Cerebellar cortex (tissue), 1 donor: ENCODE data around the gene MEGF11.
A peak's percentile ranks its signal among the peaks of the same experiment; 100 is the strongest.

Experiments
- DNase-seq: peaks from one replicate; pipeline ENCODE4 v3.0.0-alpha.2; 2015; ENCODE audit warnings: low spot score

MEGF11 gene

DNA sequence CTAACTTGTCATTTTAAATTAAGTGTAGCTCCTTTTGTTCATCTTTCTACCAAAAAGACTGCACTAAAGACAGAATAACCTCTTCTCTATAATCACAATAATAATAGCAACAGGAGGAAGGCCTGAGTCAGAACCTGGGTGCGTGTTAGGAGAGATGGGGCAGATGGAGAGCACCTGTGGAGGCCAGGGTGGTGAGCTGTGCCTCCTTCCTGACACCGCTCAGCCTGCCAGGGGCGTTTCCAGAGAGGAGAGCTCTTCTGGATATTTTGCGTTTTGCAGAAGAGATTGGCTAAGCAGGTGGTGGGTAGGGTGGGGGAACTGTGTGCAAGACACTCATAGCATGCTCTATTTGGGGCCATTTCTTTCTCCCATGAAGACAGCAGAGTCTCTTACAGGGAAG is 83.5 kb downstream of the MEGF11 start:
- DNase-seq: peak; percentile 64

DNA sequence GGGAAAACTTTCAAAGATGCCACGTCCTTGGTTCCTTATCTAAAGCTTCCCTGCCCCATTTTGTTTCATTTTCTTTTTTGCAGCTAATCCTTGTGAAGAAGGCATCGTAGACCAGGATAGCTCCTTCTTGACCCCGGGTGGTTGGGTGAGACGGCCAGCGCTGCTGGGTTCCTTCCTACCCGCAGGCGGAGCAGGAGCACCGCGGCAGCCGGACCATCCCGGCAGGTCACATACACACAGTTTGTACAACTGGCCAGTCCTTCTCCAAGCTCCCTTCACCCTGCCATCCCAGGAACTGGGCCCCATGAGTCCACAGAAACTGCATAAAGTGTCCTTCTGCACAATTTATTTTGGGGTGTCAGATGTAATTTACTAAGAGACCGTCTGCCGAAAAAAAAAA is 83.9 kb downstream of the MEGF11 start:
- peak; percentile 39 for DNase-seq

GRCh38 chr15:66169023-66169422 is 84.5 kb downstream of the MEGF11 start:
- peak; percentile 61 for DNase-seq

GRCh38 chr15:66167854-66168253 is 85.7 kb downstream of the MEGF11 start:
- DNase-seq: no peak

GRCh38 chr15:66165856-66166255 is 87.7 kb downstream of the MEGF11 start:
- DNase-seq: no peak

DNA sequence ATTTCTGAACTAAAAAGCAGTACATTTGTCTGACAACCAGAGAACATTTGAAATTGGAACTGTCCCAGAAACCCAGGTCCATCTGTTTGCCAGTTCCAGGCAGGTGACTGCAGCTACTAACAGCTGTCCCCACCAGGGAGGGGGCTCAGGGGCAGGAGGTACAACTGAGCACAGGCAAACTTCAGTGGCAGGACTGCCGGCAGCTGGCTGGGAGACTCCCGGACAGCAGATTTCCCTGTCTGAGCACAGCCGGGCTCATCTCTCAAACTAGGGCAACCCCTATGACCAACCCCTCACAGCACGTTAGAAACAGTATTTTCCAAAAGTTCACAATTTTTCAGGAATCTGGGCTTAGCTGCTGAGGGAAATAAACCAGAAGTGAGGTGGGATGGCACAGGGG is 88.8 kb downstream of the MEGF11 start:
- no peak for DNase-seq

- no peak for DNase-seq
These were observed 90.0 kb downstream of the MEGF11 start for GRCh38 chr15:66163553-66163952.

DNA sequence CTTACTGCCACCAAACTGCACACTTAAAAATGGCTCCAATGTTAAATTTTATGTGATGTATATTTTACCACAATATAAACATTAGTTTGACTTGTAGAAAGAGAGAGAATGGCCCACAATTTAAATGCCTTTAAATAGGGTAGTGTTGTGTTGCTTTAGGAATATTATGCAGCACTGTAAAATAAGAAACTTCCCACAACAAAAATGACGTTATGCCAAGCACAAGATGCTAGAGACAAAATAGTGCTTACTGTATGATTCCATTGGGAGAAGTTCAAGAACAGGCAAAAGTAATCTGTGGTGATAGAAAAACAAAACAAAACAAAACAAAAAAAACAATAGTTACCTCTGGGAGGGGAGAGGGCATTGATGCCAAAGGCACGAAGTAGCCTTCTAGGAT is 91.3 kb downstream of the MEGF11 start:
- DNase-seq: no peak

DNA sequence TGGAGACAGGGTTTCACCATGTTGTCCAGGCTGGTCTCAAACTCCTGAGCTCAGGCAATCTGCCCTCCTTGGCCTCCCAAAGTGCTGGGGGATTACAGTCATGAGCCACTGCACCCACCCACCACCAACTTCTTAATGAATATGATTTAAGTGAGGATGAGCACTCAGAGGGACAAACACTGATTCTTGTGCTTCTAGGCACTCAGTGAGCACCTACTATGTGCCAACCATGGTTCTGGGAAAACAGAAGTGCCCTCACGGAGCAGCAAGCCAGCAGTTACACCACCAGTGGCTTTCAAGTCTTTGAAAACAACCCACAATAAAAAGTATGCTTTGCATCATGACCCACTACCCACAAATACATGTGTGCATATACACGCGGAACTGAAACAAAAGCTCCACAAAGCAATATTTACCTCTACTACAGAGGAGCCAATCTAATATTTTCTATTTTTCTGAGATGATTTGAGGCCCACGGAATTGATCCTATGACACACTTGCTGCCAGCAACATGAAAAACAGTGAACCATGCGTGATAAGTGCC is 91.9 kb downstream of the MEGF11 start:
- no peak for DNase-seq

GRCh38 chr15:66161108-66161507 is 92.4 kb downstream of the MEGF11 start:
- DNase-seq: no peak

GRCh38 chr15:66157507-66157906 is 96.0 kb downstream of the MEGF11 start:
- no peak for DNase-seq

- no peak for DNase-seq
These were observed 97.1 kb downstream of the MEGF11 start for GRCh38 chr15:66156310-66156975.

DNA sequence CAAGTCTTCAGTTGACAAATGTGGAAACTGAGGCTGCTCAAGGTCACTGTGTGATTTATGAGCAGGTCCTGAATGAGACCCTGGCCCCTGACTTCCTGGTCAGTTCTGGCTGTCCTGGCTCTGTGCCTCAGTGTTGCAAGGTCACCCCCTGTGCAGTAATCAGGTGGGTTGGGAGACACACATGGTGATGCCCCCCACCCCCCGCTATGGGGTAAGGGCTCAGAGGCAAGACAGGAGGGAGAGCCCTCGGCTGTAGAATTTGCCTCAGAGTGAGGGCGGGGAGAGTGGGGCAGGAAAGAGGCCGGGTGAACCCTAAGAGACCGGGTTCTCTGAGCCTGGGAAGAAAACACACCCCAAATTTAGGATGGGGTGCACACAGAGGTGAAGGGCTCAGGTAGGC is 98.5 kb downstream of the MEGF11 start:
- DNase-seq: no peak

DNA sequence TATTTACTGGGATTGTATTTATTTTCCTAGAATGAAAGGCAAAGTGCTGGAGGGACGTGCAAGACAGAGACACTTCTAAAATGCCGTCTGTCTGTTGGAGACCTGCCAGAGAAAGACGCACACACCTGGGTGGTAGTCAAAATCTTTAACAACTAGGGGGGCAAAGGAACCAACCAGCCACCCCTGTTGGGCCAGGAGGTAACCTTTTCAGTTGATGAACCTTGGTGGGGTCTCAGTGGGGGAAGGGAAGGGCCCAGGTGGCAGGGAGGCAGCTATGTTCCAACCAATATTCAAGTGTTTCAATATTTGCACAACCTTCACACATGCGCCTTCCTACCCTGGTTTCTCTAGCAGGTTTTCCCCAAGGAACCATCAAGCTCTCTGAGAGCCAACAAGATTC is 99.0 kb downstream of the MEGF11 start:
- no peak for DNase-seq

DNA sequence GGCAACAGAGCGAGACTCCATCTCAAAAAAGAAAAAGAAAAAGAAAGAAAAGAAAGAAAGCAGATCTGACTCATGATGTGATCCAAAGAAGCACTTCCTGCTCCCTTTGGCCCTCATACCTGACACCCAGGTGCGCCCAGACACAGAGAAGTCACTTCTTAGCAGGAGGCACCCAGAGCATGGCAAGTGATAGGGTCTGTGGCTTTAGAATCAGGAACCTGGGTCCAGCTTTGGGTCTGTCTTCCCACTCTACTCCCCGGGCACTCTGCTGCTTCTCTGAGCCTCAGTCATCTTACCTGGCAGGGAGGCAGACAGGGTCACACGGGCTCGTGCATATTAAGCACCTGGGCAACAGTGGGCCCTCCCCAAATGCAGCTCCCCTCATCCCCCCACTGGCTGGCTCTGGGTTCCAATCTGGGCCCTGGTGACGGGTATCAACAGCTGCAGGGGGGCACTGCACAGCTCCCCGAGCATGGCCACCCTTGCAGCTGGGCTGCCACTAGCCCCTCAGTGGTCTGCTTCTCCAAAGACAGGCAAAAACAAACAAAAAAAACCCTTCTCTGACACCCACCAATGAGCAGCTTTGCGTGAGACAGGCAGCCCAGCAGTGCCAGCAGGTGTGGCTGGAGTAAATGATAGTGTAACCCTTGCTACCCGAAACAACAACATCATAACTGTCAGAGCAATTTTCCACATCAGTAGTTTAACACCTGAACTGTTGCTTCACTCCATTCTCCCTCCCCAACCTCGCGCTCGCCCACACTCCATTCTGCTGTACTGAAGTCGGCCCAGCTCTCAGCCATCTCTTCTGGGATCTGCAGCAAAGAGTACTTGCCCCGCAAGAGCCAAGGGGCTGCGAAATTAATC is 99.8 kb downstream of the MEGF11 start:
- DNase-seq: no peak

DNA sequence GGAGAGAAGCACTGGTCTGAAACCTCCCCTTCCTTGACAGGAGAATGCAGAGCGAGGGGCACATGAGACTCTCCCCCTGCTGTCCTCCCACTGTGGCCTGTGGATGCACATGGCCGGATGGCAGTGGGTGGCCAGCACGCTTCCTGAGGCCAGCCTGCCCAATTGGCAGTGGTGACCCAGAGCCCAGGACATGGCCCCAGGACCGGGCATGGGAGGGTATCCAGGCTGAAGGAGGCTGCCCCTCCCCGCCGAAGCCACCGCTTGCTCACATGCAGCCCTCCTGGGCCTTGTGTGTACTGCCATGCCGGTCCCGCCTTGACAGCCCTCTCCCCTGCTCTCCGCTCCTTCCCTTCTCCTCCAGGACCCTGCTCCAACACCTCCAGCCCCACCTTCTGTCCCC is 100.9 kb downstream of the MEGF11 start:
- no peak for DNase-seq

DNA sequence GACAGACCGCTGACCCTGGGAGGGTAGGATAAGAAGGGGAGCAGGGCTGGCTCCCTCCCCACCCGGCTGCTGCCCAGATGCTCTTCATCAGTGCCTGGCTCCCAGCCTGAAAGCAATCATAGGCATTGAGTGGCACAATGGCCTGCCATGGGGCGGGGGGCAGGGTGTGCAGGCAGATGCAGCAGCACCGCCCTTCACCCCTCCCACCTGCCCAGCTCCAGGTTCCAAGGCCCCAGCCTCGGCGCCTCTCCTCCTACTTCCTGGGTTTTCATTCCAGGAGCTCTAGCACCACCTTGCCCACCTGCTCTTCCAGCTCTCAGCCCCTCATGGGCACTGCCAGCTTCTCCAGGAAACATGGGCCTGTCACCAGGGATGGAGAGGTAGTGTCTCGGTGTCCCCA is 101.7 kb downstream of the MEGF11 start:
- no peak for DNase-seq

DNA sequence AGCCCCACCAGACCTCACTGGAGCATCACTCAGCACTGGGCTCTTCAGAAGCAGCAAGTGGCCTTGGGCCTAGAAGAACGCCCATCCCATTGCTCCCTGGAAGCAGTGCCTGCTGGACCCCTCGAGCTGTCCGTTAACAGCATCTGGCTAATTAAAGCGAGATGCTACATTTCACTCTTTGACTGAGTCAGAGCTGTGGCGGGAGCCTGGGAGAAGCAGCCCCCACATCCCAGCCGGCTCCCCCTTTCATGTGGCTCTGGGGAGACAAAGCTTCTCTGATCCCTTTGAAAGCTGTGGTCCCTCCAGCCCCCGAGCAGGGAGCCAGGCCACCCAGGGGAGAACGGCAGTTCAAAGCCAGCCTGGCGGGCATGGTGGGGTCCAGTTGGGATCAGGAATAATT is 103.7 kb downstream of the MEGF11 start:
- DNase-seq: no peak

DNA sequence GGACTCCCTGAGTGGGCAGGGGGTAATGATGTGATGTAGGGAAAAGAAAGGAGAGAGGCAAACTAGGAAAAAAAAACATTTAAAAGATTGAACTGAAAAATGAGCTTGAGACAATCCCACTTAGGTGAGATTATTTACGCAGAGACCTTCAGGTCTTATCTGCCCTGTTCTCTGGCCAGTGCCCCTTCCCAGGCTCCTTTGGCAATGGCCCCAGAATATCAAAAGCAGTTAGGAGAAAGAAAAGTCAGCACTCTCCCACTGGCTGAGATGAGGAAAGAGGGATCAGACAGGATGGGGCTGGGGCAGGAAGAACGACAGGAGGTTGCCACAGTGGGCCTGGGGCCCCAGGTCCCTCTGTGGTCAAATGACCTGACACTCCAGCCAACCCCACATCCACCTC is 105.4 kb downstream of the MEGF11 start:
- DNase-seq: no peak

GRCh38 chr15:66147440-66147839 is 106.1 kb downstream of the MEGF11 start:
- DNase-seq: no peak

DNA sequence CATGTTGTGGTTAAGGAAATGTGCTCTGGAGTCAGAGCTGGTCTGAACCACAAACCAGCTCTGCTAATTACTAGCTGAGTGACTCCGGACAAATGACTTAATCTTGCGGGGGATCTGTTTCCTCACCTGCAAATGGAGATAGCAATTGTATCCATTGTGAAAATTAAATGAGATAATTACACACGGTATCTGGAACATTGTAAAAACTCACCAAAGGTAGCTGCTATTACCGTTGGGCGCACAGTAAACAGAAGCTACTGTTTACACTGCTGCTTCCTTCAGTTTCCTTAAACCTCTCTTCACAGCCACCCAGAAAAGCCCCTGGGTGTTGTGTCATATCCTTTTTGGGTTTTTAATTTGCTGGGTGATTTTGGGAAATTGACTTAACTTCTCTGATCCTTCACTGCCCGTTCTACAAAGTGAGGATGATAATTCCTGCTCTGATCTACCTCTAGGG is 107.8 kb downstream of the MEGF11 start:
- DNase-seq: no peak

DNA sequence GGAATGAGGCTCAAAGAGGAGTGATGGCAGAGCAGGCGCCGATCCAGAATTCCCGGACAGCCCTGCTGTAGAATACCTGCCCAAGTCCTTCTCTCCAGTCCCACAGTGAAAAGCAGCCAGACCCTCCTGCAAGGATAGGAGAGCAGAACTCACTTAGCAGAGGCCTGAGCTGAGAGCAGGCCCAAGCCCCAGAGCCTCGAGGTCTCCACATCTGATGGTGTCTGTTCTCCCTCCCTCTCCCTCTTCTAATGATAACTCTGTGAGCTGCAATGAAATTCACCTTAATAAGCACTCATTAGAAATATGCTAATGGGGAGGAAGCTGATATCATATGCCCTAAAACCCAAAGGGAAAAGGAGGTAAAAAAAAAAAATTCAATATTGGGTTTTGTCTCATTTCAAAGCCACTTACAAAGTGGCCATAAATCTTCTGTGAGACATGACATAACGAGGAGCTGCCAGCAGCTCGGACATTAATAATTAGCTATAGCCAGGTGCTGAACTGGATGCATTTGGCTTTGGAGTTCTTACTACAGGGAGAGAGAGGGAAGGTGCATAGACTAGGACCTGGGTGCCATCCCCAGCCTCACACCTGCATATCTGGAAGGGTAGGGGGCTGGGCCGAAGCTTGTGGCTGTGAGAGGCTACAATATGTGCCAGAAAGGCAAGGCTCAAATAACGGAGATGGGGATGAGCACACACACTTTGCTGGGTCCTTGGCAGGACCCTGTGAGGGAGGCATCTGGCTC is 108.4 kb downstream of the MEGF11 start:
- no peak for DNase-seq

GRCh38 chr15:66142285-66142684 is 111.3 kb downstream of the MEGF11 start:
- no peak for DNase-seq
